ENCODE measurements around the gene GUCY2D. TPM values are rescaled to one million over a fixed set of nuclear protein-coding genes. Genes with fewer than 3 reads are reported as not detected.

The GUCY2D gene
- total RNA-seq, 1 experiment from 2014 or later = not detected

DNA sequence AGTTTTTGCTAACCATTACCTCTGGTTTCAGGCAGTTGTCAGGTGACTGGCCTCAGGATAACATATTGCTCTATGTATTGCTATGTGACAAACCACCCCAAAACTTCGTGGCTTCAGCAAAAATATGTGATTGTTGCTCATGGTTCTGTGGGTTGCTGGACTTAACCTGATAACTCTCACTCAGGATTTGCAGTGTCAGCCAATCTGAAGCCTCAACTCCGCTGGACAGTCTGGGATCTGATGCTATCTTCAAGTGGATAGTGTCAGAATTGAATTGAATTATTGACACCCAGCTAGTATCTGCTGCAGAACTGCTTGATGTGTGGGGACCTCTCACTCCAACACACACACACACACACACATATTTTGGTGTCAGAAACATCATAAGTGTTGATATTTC lies 34.7 kb upstream of the GUCY2D start:
- intact Hi-C loops (cut with micrococcal nuclease; ENCODE audit: unreplicated experiment) = no loop called here

GRCh38 chr17:7969433-7969832 lies 33.0 kb upstream of the GUCY2D start:
- POLR2A ChIA-PET (ENCODE audit: low non-redundant PET) = no interaction called here
- Histone ChIP-seq H3K4me1 (ENCODE audit: insufficient read depth, low read length, poor library complexity, severe bottlenecking) (no peaks in the 10 kb centered on the region), H3K27ac (ENCODE audit: low read depth, low read length, poor library complexity, severe bottlenecking) (no peak overlapping the region), H3K36me3 (ENCODE audit: insufficient read depth, low read length, poor library complexity, severe bottlenecking) (no peaks in the 10 kb centered on the region), H3K4me3 (ENCODE audit: low read depth, low read length, poor library complexity, severe bottlenecking) (no peak overlapping the region), H3K9me3 (ENCODE audit: low read depth, low read length, poor library complexity, severe bottlenecking) (no peaks in the 10 kb centered on the region), H3K27me3 (replicated peaks; ENCODE audit: insufficient read depth, low read depth, low read length, poor library complexity) (no peaks in the 10 kb centered on the region)
- intact Hi-C loops (cut with micrococcal nuclease; ENCODE audit: unreplicated experiment) = no loop called here
- CTCF ChIA-PET = interaction anchor here (0.7 kb wide), 2 partner anchors 21 to 24 kb away, joined by 3 to 8 read pairs; no protein-coding TSS in a partner anchor
- no peak for DNase-seq (ENCODE audit: low spot score)
- no TSS peak for BruUV-seq (replicated peaks)
- TF ChIP-seq CTCF (conservative IDR thresholded peaks at IDR 0.05; ENCODE audit: low read depth, low read length) (no peak), EZH2 (IDR thresholded peaks at IDR 0.05; ENCODE audit: borderline replicate concordance, low read depth, low read length, poor library complexity, severe bottlenecking) (no peak)

More for the DNA sequence above, 34.7 kb upstream of the GUCY2D start:
- no TSS peak for BruUV-seq (replicated peaks)
- DNase-seq (ENCODE audit: low spot score) = no peak
- H3K4me1 ChIP-seq (ENCODE audit: insufficient read depth, low read length, poor library complexity, severe bottlenecking) = no peaks in the 10 kb centered on the region
- CTCF ChIA-PET = no interaction called here
- no peak overlapping the region for H3K4me3 ChIP-seq (ENCODE audit: low read depth, low read length, poor library complexity, severe bottlenecking)
- TF ChIP-seq EZH2 (IDR thresholded peaks at IDR 0.05; ENCODE audit: borderline replicate concordance, low read depth, low read length, poor library complexity, severe bottlenecking) = no peak
- no peak for TF ChIP-seq CTCF (conservative IDR thresholded peaks at IDR 0.05; ENCODE audit: low read depth, low read length)
- no peak overlapping the region for H3K27ac ChIP-seq (ENCODE audit: low read depth, low read length, poor library complexity, severe bottlenecking)
- H3K9me3 ChIP-seq (ENCODE audit: low read depth, low read length, poor library complexity, severe bottlenecking) = no peaks in the 10 kb centered on the region
- no peaks in the 10 kb centered on the region for H3K27me3 ChIP-seq (replicated peaks; ENCODE audit: insufficient read depth, low read depth, low read length, poor library complexity)
- POLR2A ChIA-PET (ENCODE audit: low non-redundant PET) = no interaction called here
- H3K36me3 ChIP-seq (ENCODE audit: insufficient read depth, low read length, poor library complexity, severe bottlenecking) = no peaks in the 10 kb centered on the region

- H3K27ac ChIP-seq (ENCODE audit: low read depth, low read length, poor library complexity, severe bottlenecking) = no peak overlapping the region
- intact Hi-C loops (cut with micrococcal nuclease; ENCODE audit: unreplicated experiment) = no loop called here
- no peaks in the 10 kb centered on the region for H3K4me1 ChIP-seq (ENCODE audit: insufficient read depth, low read length, poor library complexity, severe bottlenecking)
- no peak overlapping the region for H3K4me3 ChIP-seq (ENCODE audit: low read depth, low read length, poor library complexity, severe bottlenecking)
- H3K36me3 ChIP-seq (ENCODE audit: insufficient read depth, low read length, poor library complexity, severe bottlenecking) = no peaks in the 10 kb centered on the region
- no peak for TF ChIP-seq EZH2 (IDR thresholded peaks at IDR 0.05; ENCODE audit: borderline replicate concordance, low read depth, low read length, poor library complexity, severe bottlenecking)
- TF ChIP-seq CTCF (conservative IDR thresholded peaks at IDR 0.05; ENCODE audit: low read depth, low read length) = no peak
- no peaks in the 10 kb centered on the region for H3K27me3 ChIP-seq (replicated peaks; ENCODE audit: insufficient read depth, low read depth, low read length, poor library complexity)
- ChIA-PET POLR2A (ENCODE audit: low non-redundant PET) (no interaction called here), CTCF (no interaction called here)
- BruUV-seq (replicated peaks) = no TSS peak
- H3K9me3 ChIP-seq (ENCODE audit: low read depth, low read length, poor library complexity, severe bottlenecking) = peaks cover 5% of the 10 kb centered on the region
- DNase-seq (ENCODE audit: low spot score) = no peak
These were observed 30.8 kb upstream of the GUCY2D start for GRCh38 chr17:7971651-7972050.

Data from A673 (cell line).